ENCODE measurements around the gene TTC23.
A peak's percentile ranks its signal among the peaks of the same experiment; 100 is the strongest.

TTC23 gene

DNA sequence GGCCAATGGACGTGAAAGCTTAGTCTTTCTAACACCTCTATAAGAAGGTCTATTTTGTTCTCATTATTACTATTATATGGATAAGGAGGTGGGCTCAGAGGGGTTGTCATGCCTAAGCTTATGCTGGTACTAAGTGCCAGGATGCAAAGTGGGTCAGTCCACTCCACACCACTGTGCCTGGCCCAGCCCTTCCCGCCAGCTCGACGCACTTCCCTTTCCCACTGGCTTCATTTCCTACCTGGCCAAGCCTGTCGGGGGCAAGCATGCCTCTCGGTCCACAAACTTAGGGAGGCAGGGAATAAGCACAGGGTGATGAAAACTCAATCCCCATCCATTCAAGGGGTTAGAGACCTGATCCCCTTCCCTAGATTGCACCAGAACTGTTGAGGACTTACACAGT, 150.4 kb downstream of the TTC23 start:
- peaks cover 3% of the 10 kb centered on the region for H3K4me1 Mint-ChIP-seq
- DNase-seq (no peak), ATAC-seq (no peak)
- no peak overlapping the region for H3K27ac Mint-ChIP-seq
- no peaks in the 10 kb centered on the region for H3K9me3 Mint-ChIP-seq
- no peaks in the 10 kb centered on the region for H3K36me3 Mint-ChIP-seq (ENCODE audit: low read depth)
- peaks cover 41% of the 10 kb centered on the region for H3K27me3 Mint-ChIP-seq
- no peak overlapping the region for H3K4me3 Mint-ChIP-seq

DNA sequence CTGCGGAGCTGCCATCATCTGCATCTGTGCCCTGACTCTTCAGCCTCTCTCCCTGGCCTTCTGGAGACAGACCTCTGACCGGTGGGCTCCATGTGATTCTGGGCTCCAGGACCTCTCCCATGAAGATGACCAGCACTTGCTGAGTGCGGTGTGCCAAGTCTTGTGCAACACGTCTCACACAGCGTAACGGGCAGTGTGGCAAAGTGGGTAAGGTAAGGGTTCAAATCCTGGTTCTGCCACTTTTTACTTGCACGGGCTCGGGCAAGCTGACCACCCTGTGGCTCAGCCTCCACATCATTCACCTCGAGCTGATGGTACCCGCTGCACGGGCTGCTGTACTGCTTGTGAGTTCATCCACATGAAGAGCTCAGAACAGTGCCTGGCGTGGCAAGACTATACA, 151.0 kb downstream of the TTC23 start:
- Mint-ChIP-seq H3K9me3 (no peaks in the 10 kb centered on the region), H3K27me3 (peaks cover 36% of the 10 kb centered on the region), H3K36me3 (ENCODE audit: low read depth) (no peaks in the 10 kb centered on the region), H3K4me3 (no peak overlapping the region), H3K27ac (no peak overlapping the region), H3K4me1 (peaks cover 3% of the 10 kb centered on the region)
- DNase-seq (no peak), ATAC-seq (no peak)

GRCh38 chr15:99097441-99098410, 151.7 kb downstream of the TTC23 start:
- DNase-seq = no peak
- Mint-ChIP-seq H3K27ac (no peak overlapping the region), H3K4me1 (peaks cover 3% of the 10 kb centered on the region), H3K27me3 (peaks cover 30% of the 10 kb centered on the region), H3K36me3 (ENCODE audit: low read depth) (no peaks in the 10 kb centered on the region), H3K4me3 (no peak overlapping the region), H3K9me3 (no peaks in the 10 kb centered on the region)
- no peak for ATAC-seq

- no peak for ATAC-seq
- H3K4me1 Mint-ChIP-seq = peaks cover 3% of the 10 kb centered on the region
- peaks cover 24% of the 10 kb centered on the region for H3K27me3 Mint-ChIP-seq
- DNase-seq = no peak
- no peaks in the 10 kb centered on the region for H3K9me3 Mint-ChIP-seq
- no peak overlapping the region for H3K27ac Mint-ChIP-seq
- no peaks in the 10 kb centered on the region for H3K36me3 Mint-ChIP-seq (ENCODE audit: low read depth)
- no peak overlapping the region for H3K4me3 Mint-ChIP-seq
Observed at GRCh38 chr15:99096894-99097426, 152.4 kb downstream of the TTC23 start.

- no peak for ATAC-seq
- H3K9me3 Mint-ChIP-seq = no peaks in the 10 kb centered on the region
- peaks cover 3% of the 10 kb centered on the region for H3K4me1 Mint-ChIP-seq
- H3K27me3 Mint-ChIP-seq = peaks cover 19% of the 10 kb centered on the region
- no peak for DNase-seq
- no peak overlapping the region for H3K27ac Mint-ChIP-seq
- no peak overlapping the region for H3K4me3 Mint-ChIP-seq
- no peaks in the 10 kb centered on the region for H3K36me3 Mint-ChIP-seq (ENCODE audit: low read depth)
Observed at GRCh38 chr15:99096173-99096893, 153.0 kb downstream of the TTC23 start.

GRCh38 chr15:99095626-99096025, 153.8 kb downstream of the TTC23 start:
- DNase-seq = no peak
- no peak for ATAC-seq
- Mint-ChIP-seq H3K36me3 (ENCODE audit: low read depth) (no peaks in the 10 kb centered on the region), H3K27me3 (peaks cover 15% of the 10 kb centered on the region), H3K4me3 (no peak overlapping the region), H3K27ac (no peak overlapping the region), H3K9me3 (no peaks in the 10 kb centered on the region), H3K4me1 (peaks cover 2% of the 10 kb centered on the region)

GRCh38 chr15:99092554-99093172, 156.7 kb downstream of the TTC23 start:
- no peak for DNase-seq
- Mint-ChIP-seq H3K27ac (no peak overlapping the region), H3K4me3 (no peak overlapping the region), H3K9me3 (no peaks in the 10 kb centered on the region), H3K4me1 (peaks cover 8% of the 10 kb centered on the region), H3K36me3 (ENCODE audit: low read depth) (no peaks in the 10 kb centered on the region), H3K27me3 (peaks cover 6% of the 10 kb centered on the region)
- ATAC-seq = no peak

DNA sequence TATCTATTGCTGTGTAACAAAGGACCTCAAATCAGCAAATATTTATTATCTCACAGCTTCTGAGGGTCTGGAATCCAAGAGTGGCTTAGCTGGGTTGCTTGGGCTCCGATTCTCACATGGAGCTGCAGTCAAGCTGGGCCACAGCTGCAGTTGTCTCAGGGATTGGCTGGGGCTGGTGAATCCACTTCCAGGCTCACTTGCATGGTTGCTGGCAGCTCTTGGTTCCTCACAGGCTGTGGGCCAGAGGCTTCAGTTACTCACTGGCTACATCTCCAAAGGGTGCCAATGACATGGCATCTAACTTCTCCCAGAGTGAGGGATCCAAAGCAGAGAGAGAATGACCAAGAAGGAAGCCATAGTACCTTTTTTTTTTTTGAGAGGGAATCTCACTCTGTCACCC, 158.4 kb downstream of the TTC23 start:
- ATAC-seq = no peak
- Mint-ChIP-seq H3K27ac (no peak overlapping the region), H3K9me3 (no peaks in the 10 kb centered on the region), H3K4me3 (no peak overlapping the region), H3K27me3 (no peaks in the 10 kb centered on the region), H3K4me1 (peaks cover 8% of the 10 kb centered on the region), H3K36me3 (ENCODE audit: low read depth) (no peaks in the 10 kb centered on the region)
- DNase-seq = no peak

DNA sequence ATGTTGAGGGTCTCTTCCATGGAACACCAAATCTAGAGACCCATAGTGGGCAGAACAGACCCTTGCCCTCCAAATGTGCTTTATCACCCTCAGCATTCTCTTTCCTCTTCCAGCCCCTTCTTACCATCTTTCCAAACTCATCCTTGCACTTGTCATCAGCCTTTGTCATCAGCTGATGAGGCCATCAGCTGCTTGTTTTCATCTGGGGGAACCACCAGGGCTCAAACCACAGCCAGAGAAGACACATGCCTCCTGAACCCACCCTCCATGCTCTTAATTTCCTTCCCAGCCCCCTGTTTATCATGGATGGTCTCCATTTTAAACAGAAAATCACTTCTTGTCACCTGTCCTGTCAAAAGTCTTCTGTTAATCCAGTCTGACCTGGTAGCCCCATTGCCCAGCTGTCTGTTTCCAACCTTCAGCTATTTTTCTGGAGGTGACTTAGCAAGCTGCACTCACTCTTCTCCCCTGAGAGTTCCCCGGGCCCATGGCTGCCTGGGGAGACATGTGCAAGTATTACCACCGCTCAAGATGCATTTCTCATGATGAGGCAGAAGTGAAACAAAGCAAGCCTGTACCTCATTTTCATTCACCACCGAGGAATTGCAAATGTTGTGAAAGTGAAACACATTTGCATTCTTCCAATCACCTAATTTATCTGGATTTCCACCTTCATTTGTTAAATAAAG, 159.2 kb downstream of the TTC23 start:
- H3K27ac Mint-ChIP-seq = peak overlapping the region; percentile 9
- no peaks in the 10 kb centered on the region for H3K36me3 Mint-ChIP-seq (ENCODE audit: low read depth)
- H3K9me3 Mint-ChIP-seq = no peaks in the 10 kb centered on the region
- H3K4me1 Mint-ChIP-seq = peaks cover 8% of the 10 kb centered on the region
- ATAC-seq = peak; percentile 28
- H3K27me3 Mint-ChIP-seq = no peaks in the 10 kb centered on the region
- H3K4me3 Mint-ChIP-seq = no peak overlapping the region
- no peak for DNase-seq

- H3K9me3 Mint-ChIP-seq = peaks cover 9% of the 10 kb centered on the region
- no peak overlapping the region for H3K4me3 Mint-ChIP-seq
- H3K4me1 Mint-ChIP-seq = peaks cover 8% of the 10 kb centered on the region
- DNase-seq = no peak
- H3K27ac Mint-ChIP-seq = no peak overlapping the region
- peaks cover 4% of the 10 kb centered on the region for H3K27me3 Mint-ChIP-seq
- no peak for ATAC-seq
- no peaks in the 10 kb centered on the region for H3K36me3 Mint-ChIP-seq (ENCODE audit: low read depth)
Observed at GRCh38 chr15:99087405-99087943, 161.9 kb downstream of the TTC23 start.

- Mint-ChIP-seq H3K4me1 (peaks cover 8% of the 10 kb centered on the region), H3K4me3 (no peak overlapping the region), H3K27ac (no peak overlapping the region), H3K27me3 (peaks cover 8% of the 10 kb centered on the region), H3K36me3 (ENCODE audit: low read depth) (no peaks in the 10 kb centered on the region), H3K9me3 (peaks cover 10% of the 10 kb centered on the region)
- DNase-seq (no peak), ATAC-seq (no peak)
Observed at GRCh38 chr15:99086327-99086667, 163.1 kb downstream of the TTC23 start.

Measured in activated naive CD8-positive, alpha-beta T cell treated with anti-CD3 and anti-CD28 coated beads, Interleukin-2, amount 50 U/mL, for 24 hours (primary cell).